Pancreas (tissue), 10 donors: Measurements from ENCODE around the gene ALLC. TPM values are rescaled to one million over a fixed set of nuclear protein-coding genes. Genes with fewer than 3 reads are reported as not detected.

Source experiments
- ATAC-seq, 4 donors: fragments of 200-7000 bp; cut with Tn5 transposase; one replicate each; pipeline versions ENCODE4 v1.8.0 to v1.9.1; 2020; ENCODE audit warnings: mild to moderate bottlenecking in 4 of 4, moderate library complexity in 4 of 4
- DNase-seq, 6 donors: peaks; one replicate each; pipeline ENCODE4 v3.0.0-alpha.2; 2020
- FAIRE-seq: peaks from 2 replicates; lab custom pipeline; 2012; peaks lifted over from hg19 to GRCh38; lab: Jason Lieb, UNC
- H3K27ac ChIP-seq, 4 donors: fragments of 200-600 bp; sonication (generic); 1 replicate in 3 of 4; 2 replicates in 1 of 4; pipeline versions ENCODE4 v1.5.0 to v1.8.0; 2020
- H3K27me3 ChIP-seq, 4 donors: fragments of 200-600 bp; one replicate each; pipeline ENCODE4 v1.8.0; 2021
- H3K36me3 ChIP-seq, 3 donors: fragments of 200-600 bp; sonication (generic) in 1 of 3; one replicate each; pipeline versions ENCODE4 v1.5.0 to v1.8.0; 2020 to 2021
- H3K4me1 ChIP-seq, 3 donors: fragments of 200-600 bp; one replicate each; pipeline ENCODE4 v1.8.0; 2021
- H3K4me3 ChIP-seq, 4 donors: fragments of 200-600 bp; sonication (generic) in 2 of 4; one replicate each; pipeline versions ENCODE4 v1.5.0 to v1.8.0; 2020 to 2021
- H3K9me3 ChIP-seq, 4 donors: fragments of 200-600 bp; one replicate each; pipeline ENCODE4 v1.8.0; 2021
- CTCF ChIP-seq, 4 donors: fragments of 200-600 bp; sonication (generic) in 3 of 4; IDR thresholded peaks; one replicate each; pipeline versions ENCODE4 v1.5.0 to v1.8.0; 2021; ENCODE audit warnings: antibody characterized with exemption in 4 of 4
- whole genome bisulfite sequencing, 2 donors: extraction: QIAGEN DNeasy Blood & Tissue Kit; methylation state at CpG; one replicate each; pipeline ENCODE4 v1.1.7; 2013; 5-methylcytosine and 5-hydroxymethylcytosine counted together
- intact Hi-C, 3 donors: fragments of 100-400 bp; cut with DNase I; formaldehyde crosslinking; loops; one replicate each; pipeline versions ENCODE4 v1.11.1 to v1.14.2; 2022
- polyA plus RNA-seq, 2 donors: library from polyadenylated mRNA; stranded (reverse); fragments of 200-250 nt; gene quantifications; one replicate each; pipeline ENCODE4 v1.2.3, GENCODE V29; 2013
- total RNA-seq, 6 donors: library from RNA; stranded (reverse); fragmentation: NEBNext Ultra II Directional in 4 of 6; extraction: Animal tissue kit (Norgen Biotek cat#: 25700) in 4 of 6; gene quantifications; one replicate each; pipeline versions ENCODE4 v1.2.1 to v1.2.4, GENCODE V29; 2021 to 2023
- donor health status: healthy with polysubstance abuse.
- donor health status: DM: no; HTN: no; CAD: no; lungs with moderate emphysema.
- donor health status: DM: no; HTN: no; CAD: no.
- donor health status: control.
- donor health status: control.
- donor health status: Bipolar disorder and iron deficiency.
- donor health status: DM: yes; HTN: yes; CAD: no.
- donor health status: DM: no; HTN: no; CAD: no.
- donor health status: DM: no; HTN: no; CAD: no.
- donor health status: DM: yes; HTN: yes; CAD: no.

ALLC gene
- total and polyA plus RNA-seq, 8 donors, result 0.68 to 0.75 TPM; not detected in 6

- WGBS, 2 donors, result 50 to 63% methylated on average over 9 of the region's 9 CpGs
- Histone ChIP-seq H3K4me1 (no peaks in the 10 kb centered on the region), H3K4me3 (no peak overlapping the region), H3K27ac (no peak overlapping the region), H3K9me3 (no peaks in the 10 kb centered on the region), H3K27me3 (no peaks in the 10 kb centered on the region), H3K36me3 (no peaks in the 10 kb centered on the region)
- no peak for FAIRE-seq
- no peak for DNase-seq
- no peak for TF ChIP-seq CTCF (IDR thresholded peaks at IDR 0.05)
- no peak for ATAC-seq
- intact Hi-C loops, result no loop called here
Measured at GRCh38 chr2:3678212-3678611, 20.2 kb downstream of the ALLC start.

- Histone ChIP-seq H3K9me3 (no peaks in the 10 kb centered on the region), H3K27me3 (no peaks in the 10 kb centered on the region), H3K4me3 (no peak overlapping the region), H3K4me1 (no peaks in the 10 kb centered on the region), H3K36me3 (no peaks in the 10 kb centered on the region), H3K27ac (no peak overlapping the region)
- no peak for DNase-seq
- FAIRE-seq, result no peak
- no peak for ATAC-seq
- intact Hi-C loops, result no loop called here
- WGBS, 2 donors, result 63 to 66% methylated on average over 2 of the region's 2 CpGs
- no peak for TF ChIP-seq CTCF (IDR thresholded peaks at IDR 0.05)
Measured at GRCh38 chr2:3679180-3679579, 21.2 kb downstream of the ALLC start.

GRCh38 chr2:3679616-3680393, 21.8 kb downstream of the ALLC start:
- 65 to 75% methylated on average over 23 of the region's 23 CpGs for WGBS, 2 donors
- Histone ChIP-seq H3K27me3 (no peaks in the 10 kb centered on the region), H3K9me3 (no peaks in the 10 kb centered on the region), H3K36me3 (no peaks in the 10 kb centered on the region), H3K27ac (no peak overlapping the region), H3K4me3 (no peak overlapping the region), H3K4me1 (no peaks in the 10 kb centered on the region)
- intact Hi-C loops, result no loop called here
- FAIRE-seq (no peak), ATAC-seq (no peak), DNase-seq (no peak)
- TF ChIP-seq CTCF (IDR thresholded peaks at IDR 0.05), result no peak

- Histone ChIP-seq H3K27ac (no peak overlapping the region), H3K9me3 (no peaks in the 10 kb centered on the region), H3K4me1 (no peaks in the 10 kb centered on the region), H3K4me3 (no peak overlapping the region), H3K27me3 (no peaks in the 10 kb centered on the region), H3K36me3 (no peaks in the 10 kb centered on the region)
- WGBS, 2 donors, result 71 to 84% methylated on average over 18 of the region's 18 CpGs
- intact Hi-C loops, result no loop called here
- no peak for FAIRE-seq
- no peak for TF ChIP-seq CTCF (IDR thresholded peaks at IDR 0.05)
- DNase-seq, result no peak
- no peak for ATAC-seq
Measured at GRCh38 chr2:3680548-3681345, 22.7 kb downstream of the ALLC start.
